Type B pancreatic cell (in vitro differentiated cells): Measurements from ENCODE around the gene HAT1. TPM values are rescaled to one million over a fixed set of nuclear protein-coding genes. Genes with fewer than 3 reads are reported as not detected.
"Not testable (repeated sequence)": the region's sequence is repeated elsewhere in the genome, so short reads cannot be mapped to it uniquely, and the experiment has no call there.

ENCODE experiments used
- DNase-seq: peaks from one replicate; pipeline ENCODE4 v3.0.0; 2021; ENCODE audit warnings: mixed read lengths; ENCODE audit not compliant: unreplicated experiment; ENCODE audit errors: extremely low spot score
- H3K27ac Mint-ChIP-seq: 2 replicates; pipeline ENCODE4 v1.8.0; 2021; ENCODE audit warnings: mild to moderate bottlenecking, mixed read lengths
- H3K27me3 Mint-ChIP-seq: 2 replicates; pipeline ENCODE4 v1.8.0; 2021; ENCODE audit warnings: mixed read lengths
- H3K36me3 Mint-ChIP-seq: 2 replicates; pipeline ENCODE4 v1.8.0; 2021; ENCODE audit warnings: mixed read lengths
- H3K4me1 Mint-ChIP-seq: one replicate; pipeline ENCODE4 v1.8.0; 2021; ENCODE audit warnings: mixed read lengths; ENCODE audit not compliant: unreplicated experiment
- H3K4me3 Mint-ChIP-seq: 2 replicates; pipeline ENCODE4 v1.8.0; 2021; ENCODE audit warnings: mild to moderate bottlenecking, mixed read lengths
- H3K9me3 Mint-ChIP-seq: 2 replicates; pipeline ENCODE4 v1.8.0; 2021; ENCODE audit warnings: mixed read lengths
- total RNA-seq: library from RNA; stranded (reverse); gene quantifications from 2 replicates; pipeline ENCODE4 v1.2.1, GENCODE V29; 2021; ENCODE audit warnings: low replicate concordance
- TF ChIP-seq, protein P1 (sequence below): fragments of 200-600 bp; sonication (generic); conservative IDR thresholded peaks from 2 replicates; pipeline ENCODE4 v1.5.0; 2021; ENCODE audit warnings: antibody characterized with exemption, mild to moderate bottlenecking

The HAT1 gene
- total RNA-seq, 1 donor from 2014 or later, result 43.1 TPM

GRCh38 chr2:171972329-171972982, 50.2 kb downstream of the HAT1 start:
- Mint-ChIP-seq H3K9me3 (no peaks in the 10 kb centered on the region), H3K4me3 (no peak overlapping the region), H3K36me3 (peaks cover 39% of the 10 kb centered on the region), H3K27me3 (no peaks in the 10 kb centered on the region), H3K4me1 (no peaks in the 10 kb centered on the region), H3K27ac (no peak overlapping the region)
- TF ChIP-seq, protein P1, sequence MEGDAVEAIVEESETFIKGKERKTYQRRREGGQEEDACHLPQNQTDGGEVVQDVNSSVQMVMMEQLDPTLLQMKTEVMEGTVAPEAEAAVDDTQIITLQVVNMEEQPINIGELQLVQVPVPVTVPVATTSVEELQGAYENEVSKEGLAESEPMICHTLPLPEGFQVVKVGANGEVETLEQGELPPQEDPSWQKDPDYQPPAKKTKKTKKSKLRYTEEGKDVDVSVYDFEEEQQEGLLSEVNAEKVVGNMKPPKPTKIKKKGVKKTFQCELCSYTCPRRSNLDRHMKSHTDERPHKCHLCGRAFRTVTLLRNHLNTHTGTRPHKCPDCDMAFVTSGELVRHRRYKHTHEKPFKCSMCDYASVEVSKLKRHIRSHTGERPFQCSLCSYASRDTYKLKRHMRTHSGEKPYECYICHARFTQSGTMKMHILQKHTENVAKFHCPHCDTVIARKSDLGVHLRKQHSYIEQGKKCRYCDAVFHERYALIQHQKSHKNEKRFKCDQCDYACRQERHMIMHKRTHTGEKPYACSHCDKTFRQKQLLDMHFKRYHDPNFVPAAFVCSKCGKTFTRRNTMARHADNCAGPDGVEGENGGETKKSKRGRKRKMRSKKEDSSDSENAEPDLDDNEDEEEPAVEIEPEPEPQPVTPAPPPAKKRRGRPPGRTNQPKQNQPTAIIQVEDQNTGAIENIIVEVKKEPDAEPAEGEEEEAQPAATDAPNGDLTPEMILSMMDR, result no peak
- no peak for DNase-seq

GRCh38 chr2:171979103-171979502, 56.8 kb downstream of the HAT1 start:
- H3K36me3 Mint-ChIP-seq, result peaks cover 48% of the 10 kb centered on the region
- no peak overlapping the region for H3K4me3 Mint-ChIP-seq

GRCh38 chr2:171983924-171984323, 61.7 kb downstream of the HAT1 start:
- H3K9me3 Mint-ChIP-seq, H3K4me1 Mint-ChIP-seq, H3K4me3 Mint-ChIP-seq, H3K27me3 Mint-ChIP-seq, H3K27ac Mint-ChIP-seq, DNase-seq: not testable (repeated sequence)
- peaks cover 14% of the 10 kb centered on the region for H3K36me3 Mint-ChIP-seq

More at GRCh38 chr2:171979103-171979502, 56.8 kb downstream of the HAT1 start:
- Mint-ChIP-seq H3K9me3 (no peaks in the 10 kb centered on the region), H3K4me1 (no peaks in the 10 kb centered on the region), H3K27ac (no peak overlapping the region), H3K27me3 (no peaks in the 10 kb centered on the region)
- TF ChIP-seq, protein P1, result no peak
- DNase-seq, result no peak

DNA sequence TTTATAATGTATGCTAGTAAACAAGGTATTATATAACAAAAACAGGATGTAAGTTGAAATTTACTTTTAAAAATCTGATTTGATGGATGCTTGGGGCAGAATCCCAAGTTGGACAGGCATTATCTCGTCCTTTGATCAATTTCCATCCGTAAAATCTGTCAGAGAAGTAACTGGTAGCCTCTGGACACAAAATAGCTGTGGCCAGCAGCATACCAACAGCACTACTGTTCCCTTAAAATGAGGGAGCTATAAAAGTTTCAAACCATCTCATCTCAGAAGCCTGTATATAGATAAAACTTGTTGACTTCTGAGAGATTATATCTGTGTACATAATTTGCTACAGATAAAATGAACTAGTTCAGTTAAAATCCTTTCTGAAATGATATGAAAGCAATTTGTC, 62.8 kb downstream of the HAT1 start:
- Mint-ChIP-seq H3K9me3 (no peaks in the 10 kb centered on the region), H3K27me3 (no peaks in the 10 kb centered on the region), H3K36me3 (peaks cover 10% of the 10 kb centered on the region), H3K27ac (no peak overlapping the region), H3K4me3 (no peak overlapping the region), H3K4me1 (no peaks in the 10 kb centered on the region)
- TF ChIP-seq, protein P1, result no peak
- DNase-seq, result no peak

- TF ChIP-seq, protein P1, result no peak
- no peak for DNase-seq
Measured at GRCh38 chr2:171986778-171987177, 64.5 kb downstream of the HAT1 start.

GRCh38 chr2:171991027-171991426, 68.8 kb downstream of the HAT1 start:
- Mint-ChIP-seq H3K9me3 (no peaks in the 10 kb centered on the region), H3K27ac (no peak overlapping the region)

More at GRCh38 chr2:171986778-171987177, 64.5 kb downstream of the HAT1 start:
- no peaks in the 10 kb centered on the region for H3K27me3 Mint-ChIP-seq
- no peaks in the 10 kb centered on the region for H3K9me3 Mint-ChIP-seq
- peaks cover 10% of the 10 kb centered on the region for H3K36me3 Mint-ChIP-seq
- H3K27ac Mint-ChIP-seq, result no peak overlapping the region
- H3K4me1 Mint-ChIP-seq, result no peaks in the 10 kb centered on the region
- H3K4me3 Mint-ChIP-seq, result no peak overlapping the region

More at GRCh38 chr2:171991027-171991426, 68.8 kb downstream of the HAT1 start:
- Mint-ChIP-seq H3K36me3 (no peaks in the 10 kb centered on the region), H3K4me3 (no peak overlapping the region), H3K4me1 (no peaks in the 10 kb centered on the region), H3K27me3 (peaks cover 16% of the 10 kb centered on the region)
- TF ChIP-seq, protein P1, result no peak
- no peak for DNase-seq
